Caco-2 (cell line): ENCODE measurements around the gene ZNHIT2. TPM values are rescaled to one million over a fixed set of nuclear protein-coding genes. Genes with fewer than 3 reads are reported as not detected.

Experiments used
- BruUV-seq: library from RNA; stranded (reverse); fragments of 400-500 nt; replicated peaks from 2 replicates; lab custom pipeline; 2021; lab: Mats Ljungman, UMichigan
- CTCF ChIA-PET: fragments of 300-600 bp; sonication (Branson Sonifier 250); formaldehyde crosslinking; loops from one replicate; lab custom pipeline; 2022; ENCODE audit warnings: antibody characterized with exemption; lab: Charles Lee
- POLR2A ChIA-PET: fragments of 300-600 bp; sonication (Branson Sonifier 250); formaldehyde crosslinking; loops from one replicate; lab custom pipeline; 2022; ENCODE audit warnings: antibody characterized with exemption; lab: Charles Lee
- DNase-seq, 2 experiments: peaks; one replicate each; pipeline versions ENCODE4 v3.0.0 to v3.0.0-alpha.2; 2020 to 2022
- H3K27me3 ChIP-seq: replicated peaks from 2 replicates; pipeline ENCODE4 v1.6.0; 2011; ENCODE audit warnings: low read length; ENCODE audit not compliant: control insufficient read depth, insufficient read depth
- H3K36me3 ChIP-seq: 2 replicates; pipeline ENCODE4 v1.5.1; 2011; ENCODE audit warnings: low read length; ENCODE audit not compliant: control insufficient read depth, insufficient read depth
- H3K4me1 ChIP-seq: fragments of 250-450 bp; sonication (Bioruptor Pico); 2 replicates; pipeline ENCODE4 v1.5.1; 2020; ENCODE audit warnings: mild to moderate bottlenecking
- H3K4me3 ChIP-seq: 2 replicates; pipeline ENCODE4 v1.5.1; 2011; ENCODE audit warnings: low read depth, mild to moderate bottlenecking, control low read depth, low read length
- H3K9me3 ChIP-seq: fragments of 250-450 bp; sonication (Bioruptor Pico); 2 replicates; pipeline ENCODE4 v1.5.1; 2020; ENCODE audit warnings: mild to moderate bottlenecking, moderate library complexity
- H3K27ac Mint-ChIP-seq: one replicate; pipeline ENCODE4 v1.8.0; 2022; ENCODE audit warnings: mixed read lengths; ENCODE audit not compliant: unreplicated experiment
- H3K27me3 Mint-ChIP-seq: one replicate; pipeline ENCODE4 v1.8.0; 2022; ENCODE audit warnings: mixed read lengths; ENCODE audit not compliant: insufficient read depth, unreplicated experiment
- H3K36me3 Mint-ChIP-seq: one replicate; pipeline ENCODE4 v1.8.0; 2022; ENCODE audit warnings: mild to moderate bottlenecking, mixed read lengths; ENCODE audit not compliant: insufficient read depth, unreplicated experiment
- H3K4me1 Mint-ChIP-seq: one replicate; pipeline ENCODE4 v1.8.0; 2022; ENCODE audit warnings: low read depth, mixed read lengths; ENCODE audit not compliant: unreplicated experiment
- H3K4me3 Mint-ChIP-seq: one replicate; pipeline ENCODE4 v1.8.0; 2022; ENCODE audit warnings: mild to moderate bottlenecking, moderate library complexity, mixed read lengths; ENCODE audit not compliant: unreplicated experiment
- H3K9me3 Mint-ChIP-seq: one replicate; pipeline ENCODE4 v1.8.0; 2022; ENCODE audit warnings: mixed read lengths; ENCODE audit not compliant: unreplicated experiment
- CTCF ChIP-seq, 2 experiments: fragments of 200-600 bp in 1 of 2; IDR thresholded peaks; 1 replicate in 1 of 2; 2 replicates in 1 of 2; pipeline versions ENCODE4 v1.5.1 to v1.8.0; 2011 to 2022; ENCODE audit warnings: antibody characterized with exemption in 1 of 2, control low read depth in 1 of 2, inconsistent platforms in 1 of 2, low read depth in 1 of 2, low read length in 1 of 2, mild to moderate bottlenecking in 1 of 2, moderate library complexity in 1 of 2; ENCODE audit not compliant: insufficient read depth in 1 of 2, severe bottlenecking in 1 of 2, unreplicated experiment in 1 of 2
- intact Hi-C: fragments of 100-400 bp; cut with micrococcal nuclease; formaldehyde crosslinking; loops from one replicate; pipeline ENCODE4 v1.10.0; 2022; ENCODE audit not compliant: unreplicated experiment
- total RNA-seq: library from RNA; stranded (reverse); gene quantifications from 2 replicates; pipeline ENCODE4 v1.2.3, GENCODE V29; 2022

Gene ZNHIT2
- total RNA-seq, 1 experiment from 2014 or later = 14.7 TPM

- no peaks in the 10 kb centered on the region for H3K27me3 Mint-ChIP-seq
- Histone ChIP-seq H3K4me3 (peak within 1 kb of the TSS; percentile 56), H3K36me3 (0 out of 2 replicates have a peak, but pooled peaks cover 2% of the 10 kb centered on the region), H3K27me3 (no peaks in the 10 kb centered on the region), H3K9me3 (no peaks in the 10 kb centered on the region), H3K4me1 (peaks cover 10% of the 10 kb centered on the region)
- no peak for TF ChIP-seq CTCF (IDR thresholded peaks at IDR 0.05; ENCODE audit: insufficient read depth in 1 of 2, low read depth in 1 of 2, low read length in 1 of 2, severe bottlenecking in 1 of 2, unreplicated experiment in 1 of 2)
- ChIA-PET CTCF (interaction anchor here (0.7 to 2.6 kb wide), 4 partner anchors 14 to 311 kb away, joined by 4 to 10 read pairs (median 8); partner anchors contain the start of genes TM7SF2 and ZNHIT2), POLR2A (interaction anchor here (0.5 to 0.9 kb wide), 3 partner anchors 16 to 80 kb away, joined by 3 to 5 read pairs (median 4); partner anchors contain the start of gene TM7SF2)
- H3K4me1 Mint-ChIP-seq = peaks cover 12% of the 10 kb centered on the region
- intact Hi-C loops = loop anchor here (1.0 kb wide), 2 partner anchors 14 to 21 kb away; partner anchors contain the start of gene ZNHIT2
- DNase-seq = peak; percentile 92 to 93
- H3K27ac Mint-ChIP-seq = peak within 1 kb of the TSS; percentile 90
- TSS peak; percentile 89 for BruUV-seq
- H3K4me3 Mint-ChIP-seq = peak within 1 kb of the TSS; percentile 86
- H3K9me3 Mint-ChIP-seq = no peaks in the 10 kb centered on the region
- peaks cover 14% of the 10 kb centered on the region for H3K36me3 Mint-ChIP-seq
These were observed 21.3 kb downstream of the ZNHIT2 start, which contains the start of gene VPS51 for GRCh38 chr11:65095974-65096806. Gene VPS51 (plus strand): TSS chr11:65096214. CDS start chr11:65096251, 37 bp downstream.

- BruUV-seq = no TSS peak
- Mint-ChIP-seq H3K9me3 (no peaks in the 10 kb centered on the region), H3K36me3 (peaks cover 14% of the 10 kb centered on the region), H3K4me3 (peak overlapping the region; percentile 86), H3K27me3 (no peaks in the 10 kb centered on the region), H3K4me1 (peaks cover 12% of the 10 kb centered on the region), H3K27ac (peak overlapping the region; percentile 90)
- H3K36me3 ChIP-seq = 0 out of 2 replicates have a peak, but pooled peaks cover 2% of the 10 kb centered on the region
- no peaks in the 10 kb centered on the region for H3K27me3 ChIP-seq
- ChIA-PET CTCF (interaction anchor here (1.7 to 2.6 kb wide), 2 partner anchors 15 to 17 kb away, joined by 9 to 10 read pairs; partner anchors contain the start of gene TM7SF2), POLR2A (interaction anchor here (0.9 kb wide), 1 partner anchor 16 kb away, joined by 5 read pairs; the partner anchor contains the start of gene TM7SF2)
- no peak for TF ChIP-seq CTCF (IDR thresholded peaks at IDR 0.05; ENCODE audit: insufficient read depth in 1 of 2, low read depth in 1 of 2, low read length in 1 of 2, severe bottlenecking in 1 of 2, unreplicated experiment in 1 of 2)
- no peak for DNase-seq
- H3K4me3 ChIP-seq = no peak overlapping the region
- intact Hi-C loops = no loop called here
- peaks cover 10% of the 10 kb centered on the region for H3K4me1 ChIP-seq
- no peaks in the 10 kb centered on the region for H3K9me3 ChIP-seq
These were observed 22.1 kb downstream of the ZNHIT2 start for GRCh38 chr11:65095427-65095826.

- POLR2A ChIA-PET = interaction anchor here (0.5 to 0.6 kb wide), 2 partner anchors 21 to 266 kb away, joined by 3 read pairs; no protein-coding TSS in a partner anchor
- peaks cover 2% of the 10 kb centered on the region; the same call in 1 of the 2 replicates for H3K36me3 ChIP-seq
- H3K9me3 ChIP-seq = no peaks in the 10 kb centered on the region
- no peaks in the 10 kb centered on the region for H3K9me3 Mint-ChIP-seq
- no TSS peak for BruUV-seq
- no peaks in the 10 kb centered on the region for H3K27me3 Mint-ChIP-seq
- CTCF ChIA-PET = interaction anchor here (0.7 to 1.4 kb wide), 2 partner anchors 11 to 27 kb away, joined by 3 to 4 read pairs; partner anchors contain the start of gene ZNHIT2
- intact Hi-C loops = no loop called here
- H3K36me3 Mint-ChIP-seq = peaks cover 13% of the 10 kb centered on the region
- TF ChIP-seq CTCF (IDR thresholded peaks at IDR 0.05; ENCODE audit: insufficient read depth in 1 of 2, low read depth in 1 of 2, low read length in 1 of 2, severe bottlenecking in 1 of 2, unreplicated experiment in 1 of 2) = no peak
- no peak overlapping the region for H3K27ac Mint-ChIP-seq
- no peaks in the 10 kb centered on the region for H3K27me3 ChIP-seq
- no peak overlapping the region for H3K4me3 ChIP-seq
- H3K4me1 Mint-ChIP-seq = peaks cover 4% of the 10 kb centered on the region
- DNase-seq = no peak
- H3K4me1 ChIP-seq = peaks cover 1% of the 10 kb centered on the region
- no peak overlapping the region for H3K4me3 Mint-ChIP-seq
These were observed 26.9 kb downstream of the ZNHIT2 start for GRCh38 chr11:65090628-65091027.
